GM23248 (cell line): ENCODE data around the gene IL6R.

ENCODE experiments used
- EZH2 ChIP-seq: fragments of 200-600 bp; sonication (generic); IDR thresholded peaks from 2 replicates; pipeline ENCODE4 v1.6.1; 2018; ENCODE audit warnings: antibody characterized with exemption, mild to moderate bottlenecking; ENCODE audit not compliant: insufficient read depth, poor library complexity, severe bottlenecking
- EZH2phosphoT487 ChIP-seq: fragments of 200-600 bp; sonication (generic); IDR thresholded peaks from 2 replicates; pipeline ENCODE4 v1.6.1; 2018; ENCODE audit warnings: antibody characterized with exemption, moderate library complexity, mild to moderate bottlenecking, low read depth; ENCODE audit not compliant: insufficient read depth

GRCh38 chr1:154467434-154468102 lies 62.4 kb downstream of the IL6R start:
- no peak for TF ChIP-seq EZH2phosphoT487
- TF ChIP-seq EZH2: no peak
